Sigmoid colon (tissue), 4 donors: ENCODE results near the gene ZNF260.

Source experiments
- EP300 ChIP-seq, 4 donors: sonication (generic); formaldehyde crosslinking; IDR thresholded peaks; one replicate each; pipeline ENCODE4 v1.6.1; 2017; ENCODE audit warnings: antibody characterized with exemption in 4 of 4
- POLR2A ChIP-seq, 2 donors: fragments of 450-650 bp; IDR thresholded peaks; one replicate each; pipeline ENCODE4 v1.6.1; 2016; ENCODE audit warnings: antibody characterized with exemption in 2 of 2, mild to moderate bottlenecking in 2 of 2, moderate library complexity in 2 of 2
- TF ChIP-seq, protein P1 (sequence below), 4 experiments: fragments of 450-650 bp in 3 of 4; fragments of 200-600 bp in 1 of 4; IDR thresholded peaks; one replicate each; pipeline ENCODE4 v1.5.1; 2016 to 2019; ENCODE audit warnings: antibody characterized with exemption in 4 of 4, mild to moderate bottlenecking in 3 of 4, moderate library complexity in 2 of 4

DNA sequence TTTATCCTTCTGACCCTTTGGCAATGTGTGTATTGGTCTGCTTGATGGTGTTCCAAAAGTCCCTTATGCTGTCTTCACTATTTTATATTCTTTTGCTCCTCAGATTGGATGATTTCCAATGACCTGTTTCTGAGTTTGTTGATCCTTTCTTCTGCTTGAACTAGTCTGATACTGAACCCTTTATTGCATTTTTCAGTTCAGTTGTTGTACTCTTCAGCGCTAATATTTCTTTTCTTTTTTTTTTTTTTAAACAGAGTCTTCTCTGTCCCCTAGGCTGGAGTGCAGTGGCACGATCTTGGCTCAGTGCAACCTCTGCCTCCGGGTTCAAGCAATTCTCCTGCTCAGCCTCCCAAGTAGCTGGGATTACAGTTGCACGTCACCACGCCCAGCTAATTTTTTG, 26.1 kb downstream of the ZNF260 start:
- TF ChIP-seq, protein P1, sequence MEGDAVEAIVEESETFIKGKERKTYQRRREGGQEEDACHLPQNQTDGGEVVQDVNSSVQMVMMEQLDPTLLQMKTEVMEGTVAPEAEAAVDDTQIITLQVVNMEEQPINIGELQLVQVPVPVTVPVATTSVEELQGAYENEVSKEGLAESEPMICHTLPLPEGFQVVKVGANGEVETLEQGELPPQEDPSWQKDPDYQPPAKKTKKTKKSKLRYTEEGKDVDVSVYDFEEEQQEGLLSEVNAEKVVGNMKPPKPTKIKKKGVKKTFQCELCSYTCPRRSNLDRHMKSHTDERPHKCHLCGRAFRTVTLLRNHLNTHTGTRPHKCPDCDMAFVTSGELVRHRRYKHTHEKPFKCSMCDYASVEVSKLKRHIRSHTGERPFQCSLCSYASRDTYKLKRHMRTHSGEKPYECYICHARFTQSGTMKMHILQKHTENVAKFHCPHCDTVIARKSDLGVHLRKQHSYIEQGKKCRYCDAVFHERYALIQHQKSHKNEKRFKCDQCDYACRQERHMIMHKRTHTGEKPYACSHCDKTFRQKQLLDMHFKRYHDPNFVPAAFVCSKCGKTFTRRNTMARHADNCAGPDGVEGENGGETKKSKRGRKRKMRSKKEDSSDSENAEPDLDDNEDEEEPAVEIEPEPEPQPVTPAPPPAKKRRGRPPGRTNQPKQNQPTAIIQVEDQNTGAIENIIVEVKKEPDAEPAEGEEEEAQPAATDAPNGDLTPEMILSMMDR (IDR thresholded peaks at IDR 0.05), result no peak
- TF ChIP-seq POLR2A (IDR thresholded peaks at IDR 0.05), result no peak
- no peak for TF ChIP-seq EP300 (IDR thresholded peaks at IDR 0.05)
